HT1080 (cell line): ENCODE results near the gene NBAS. TPM values are rescaled to one million over a fixed set of nuclear protein-coding genes. Genes with fewer than 3 reads are reported as not detected.
A peak's percentile ranks its signal among the peaks of the same experiment; 100 is the strongest.
"Not testable (repeated sequence)": the region's sequence is repeated elsewhere in the genome, so short reads cannot be mapped to it uniquely, and the experiment has no call there.

ENCODE experiments used
- DNase-seq: peaks from one replicate; pipeline ENCODE4 v3.0.0-alpha.2; 2015; ENCODE audit warnings: low read depth
- total RNA-seq: library from RNA; depleted of rRNA; stranded (reverse); fragments of >200 nt; shearing (Covaris generic); gene quantifications from 2 replicates; pipeline ENCODE4 v1.2.3, GENCODE V29; 2014

The NBAS gene
- total RNA-seq, 1 experiment from 2014 or later, result 34.2 TPM

- DNase-seq, result no peak
Observed at GRCh38 chr2:15271941-15272542, 289.1 kb downstream of the NBAS start.

DNA sequence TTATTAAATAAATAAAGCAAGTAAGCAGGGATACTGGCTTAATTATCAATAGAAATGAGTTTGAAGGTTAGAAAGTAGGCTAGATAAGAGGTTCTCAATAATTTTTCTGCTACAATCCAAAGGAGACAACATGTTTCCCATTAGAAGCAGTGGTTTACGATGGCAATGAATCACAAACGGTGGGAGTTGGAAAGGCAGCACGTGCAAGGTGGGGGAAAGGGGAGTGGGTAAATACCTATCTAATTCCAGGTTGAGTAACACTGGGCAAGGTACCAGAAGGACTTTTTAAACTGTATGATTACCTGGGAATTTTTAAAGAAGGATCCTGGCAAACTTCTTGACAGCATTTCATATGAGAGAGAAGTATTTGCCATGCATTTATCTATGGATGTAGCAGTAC lies 289.9 kb downstream of the NBAS start:
- no peak for DNase-seq

DNA sequence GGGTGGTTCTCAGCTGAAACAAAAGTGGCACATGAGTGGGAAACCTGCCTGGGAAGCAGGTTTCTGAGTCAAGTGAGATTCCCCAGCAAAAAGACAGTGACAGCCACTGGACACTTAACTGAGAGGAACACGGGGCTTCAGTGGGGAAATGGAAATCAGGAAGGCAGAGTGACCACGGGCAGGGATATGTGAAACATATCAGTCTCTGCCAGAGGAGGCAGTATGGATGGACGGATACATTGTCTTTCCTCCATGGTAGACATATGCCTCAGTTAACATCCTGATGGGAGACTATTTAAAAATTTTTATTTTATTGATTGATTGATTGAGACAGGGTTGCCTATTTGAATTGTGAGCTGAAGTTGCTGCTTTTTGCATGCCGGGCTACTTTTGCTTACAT lies 292.1 kb downstream of the NBAS start:
- DNase-seq, result no peak

DNA sequence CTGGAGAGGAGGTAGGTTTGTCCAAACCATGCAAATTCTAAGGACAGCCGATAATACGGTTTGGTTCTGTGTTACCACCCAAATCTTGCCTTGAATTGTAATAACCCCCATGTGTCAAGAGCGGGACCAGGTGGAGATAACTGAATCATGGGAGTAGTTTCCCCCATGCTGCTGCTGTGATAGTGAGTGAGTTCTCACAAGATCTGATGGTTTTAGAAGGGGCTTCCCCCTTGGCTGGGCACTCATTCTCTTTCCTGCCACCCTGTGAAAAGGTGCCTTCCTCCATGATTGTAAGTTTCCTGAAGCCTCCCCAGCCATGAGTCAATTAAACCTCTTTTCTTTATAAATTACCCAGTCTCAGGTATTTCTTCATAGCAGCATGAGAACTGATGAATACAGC lies 295.2 kb downstream of the NBAS start:
- DNase-seq, result no peak

GRCh38 chr2:15263976-15264685 lies 297.0 kb downstream of the NBAS start:
- DNase-seq, result no peak

DNA sequence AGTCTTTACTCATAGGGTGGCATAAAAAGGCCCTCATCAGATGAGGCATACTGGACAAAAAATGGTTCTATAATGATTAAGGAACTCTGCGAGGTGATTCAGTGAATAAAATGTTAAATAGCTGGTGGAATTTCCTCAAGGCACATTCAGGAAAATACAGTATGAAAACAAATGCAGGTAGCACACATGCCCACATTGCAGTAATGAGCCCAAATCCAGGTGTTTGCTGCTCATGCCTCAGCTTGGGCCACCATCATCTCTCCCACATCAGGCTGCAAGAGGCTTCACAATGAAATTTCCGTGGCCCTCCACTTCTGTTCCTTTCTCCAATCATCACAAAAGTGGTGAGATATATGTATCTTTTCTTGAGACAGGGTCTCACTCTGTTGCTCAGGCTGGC lies 298.3 kb downstream of the NBAS start:
- DNase-seq, result no peak

GRCh38 chr2:15260835-15261234 lies 300.3 kb downstream of the NBAS start:
- no peak for DNase-seq

- no peak for DNase-seq
Observed at GRCh38 chr2:15260196-15260595, 300.9 kb downstream of the NBAS start.

- DNase-seq, result no peak
Observed at GRCh38 chr2:15259356-15259756, 301.8 kb downstream of the NBAS start.

GRCh38 chr2:15258385-15258784 lies 302.7 kb downstream of the NBAS start:
- not testable (repeated sequence) for DNase-seq

GRCh38 chr2:15253835-15254286 lies 307.3 kb downstream of the NBAS start:
- no peak for DNase-seq

- no peak for DNase-seq
Observed at GRCh38 chr2:15253247-15253646, 307.9 kb downstream of the NBAS start.

- DNase-seq, result no peak
Observed at GRCh38 chr2:15251753-15252152, 309.4 kb downstream of the NBAS start.

DNA sequence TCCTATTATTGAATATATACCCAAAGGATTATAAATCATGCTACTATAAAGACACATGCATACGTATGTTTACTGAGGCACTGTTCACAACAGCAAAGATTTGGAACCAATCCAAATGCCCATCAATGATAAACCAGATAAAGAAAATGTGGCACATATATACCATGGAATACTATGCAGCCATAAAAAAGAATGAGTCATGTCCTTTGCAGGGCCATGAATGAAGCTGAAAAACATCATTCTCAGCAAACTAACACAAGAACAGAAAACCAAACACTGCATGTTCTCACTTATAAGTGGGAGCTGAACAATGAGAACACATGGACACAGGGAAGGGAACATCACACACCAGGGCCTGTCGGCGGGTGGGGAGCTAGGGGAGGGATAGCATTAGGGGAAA lies 310.2 kb downstream of the NBAS start:
- DNase-seq, result not testable (repeated sequence)

DNA sequence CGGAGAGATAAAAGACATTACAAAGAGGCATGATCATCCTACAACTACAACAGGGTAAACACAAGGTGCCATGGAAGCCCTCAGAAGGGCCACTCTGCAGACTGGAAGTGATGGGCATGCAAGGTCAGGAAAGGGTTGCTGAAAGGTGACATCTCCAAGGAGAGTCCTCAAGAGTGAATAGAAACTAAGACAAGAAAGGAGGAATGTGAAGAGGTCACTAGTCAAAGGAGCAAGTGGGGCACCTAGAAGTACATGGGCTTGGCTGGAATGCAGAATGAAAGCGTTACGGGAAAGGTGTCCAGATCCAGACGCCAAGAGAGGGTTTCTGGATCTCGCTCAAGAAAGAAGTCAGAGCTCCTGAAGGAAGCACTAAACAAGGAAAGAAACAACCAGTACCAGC lies 314.3 kb downstream of the NBAS start:
- DNase-seq, result no peak

DNA sequence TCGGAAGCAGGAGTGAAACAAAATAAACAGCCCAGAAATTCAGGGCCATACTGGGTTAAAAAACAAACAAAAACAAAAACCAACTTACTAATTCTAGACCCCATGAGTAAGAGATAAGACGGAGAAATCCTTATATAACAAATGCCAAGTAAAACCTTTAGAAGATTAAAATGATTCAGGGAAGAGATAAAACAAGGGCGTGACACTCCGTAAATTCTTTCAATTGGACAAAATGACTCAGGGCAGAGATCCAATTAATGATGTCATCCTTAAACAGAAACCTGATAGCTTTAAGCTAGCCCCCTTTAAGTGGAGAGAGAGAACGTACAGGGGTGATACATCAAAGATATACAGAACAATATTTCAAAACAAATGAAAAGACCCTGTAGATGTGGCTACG lies 317.4 kb downstream of the NBAS start:
- peak; percentile 7 for DNase-seq

- peak; percentile 21 for DNase-seq
Observed at GRCh38 chr2:15242936-15243461, 318.1 kb downstream of the NBAS start.

DNA sequence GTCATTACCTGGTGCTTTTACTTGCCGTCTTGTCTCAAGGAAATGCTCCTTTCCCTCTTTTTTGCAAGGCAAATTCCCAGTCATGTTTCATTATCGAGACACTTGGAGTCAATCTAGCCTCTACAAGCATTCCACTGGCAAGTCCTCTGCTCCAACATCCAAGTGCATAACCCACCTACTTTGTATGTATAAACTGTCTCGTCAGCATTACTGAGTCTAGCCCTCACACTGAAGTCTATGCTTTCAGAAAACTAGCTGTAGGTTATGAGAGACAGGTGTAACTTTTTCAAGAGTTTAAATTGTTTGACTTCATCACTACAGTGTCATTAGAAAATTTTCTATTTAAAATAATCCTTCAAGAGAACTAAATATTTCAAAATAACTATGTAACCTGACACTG lies 319.2 kb downstream of the NBAS start:
- DNase-seq, result no peak

DNA sequence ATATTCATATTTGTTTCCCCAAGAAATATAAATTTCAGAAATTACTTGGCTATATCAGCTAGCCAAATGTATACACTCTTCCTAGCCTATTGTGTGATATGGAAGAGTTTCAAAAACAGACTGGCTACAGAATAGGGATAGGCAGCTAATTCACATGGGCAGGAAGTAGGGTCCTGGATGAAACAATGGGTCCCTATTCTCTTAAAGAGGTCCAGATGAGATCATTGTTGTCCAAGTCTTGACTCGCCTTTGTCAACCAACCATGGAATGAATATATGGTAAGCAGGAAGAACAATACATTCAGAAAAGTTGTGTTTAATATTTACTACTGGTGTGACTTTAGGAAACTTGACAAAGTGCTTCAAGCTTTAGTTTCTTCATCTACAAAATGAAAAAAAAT lies 319.9 kb downstream of the NBAS start:
- DNase-seq, result peak; percentile 70

GRCh38 chr2:15238028-15238427 lies 323.1 kb downstream of the NBAS start:
- no peak for DNase-seq

GRCh38 chr2:15230599-15231192 lies 330.4 kb downstream of the NBAS start:
- no peak for DNase-seq

- no peak for DNase-seq
Observed at GRCh38 chr2:15226661-15227060, 334.5 kb downstream of the NBAS start.

GRCh38 chr2:15225131-15225530 lies 336.0 kb downstream of the NBAS start:
- no peak for DNase-seq
